ENCODE measurements around the gene SLC35C1. TPM values are rescaled to one million over a fixed set of nuclear protein-coding genes. Genes with fewer than 3 reads are reported as not detected.

The SLC35C1 gene
- total and polyA plus RNA-seq, 8 donors = 6.6 to 30.7 (median 7.7) TPM

DNA sequence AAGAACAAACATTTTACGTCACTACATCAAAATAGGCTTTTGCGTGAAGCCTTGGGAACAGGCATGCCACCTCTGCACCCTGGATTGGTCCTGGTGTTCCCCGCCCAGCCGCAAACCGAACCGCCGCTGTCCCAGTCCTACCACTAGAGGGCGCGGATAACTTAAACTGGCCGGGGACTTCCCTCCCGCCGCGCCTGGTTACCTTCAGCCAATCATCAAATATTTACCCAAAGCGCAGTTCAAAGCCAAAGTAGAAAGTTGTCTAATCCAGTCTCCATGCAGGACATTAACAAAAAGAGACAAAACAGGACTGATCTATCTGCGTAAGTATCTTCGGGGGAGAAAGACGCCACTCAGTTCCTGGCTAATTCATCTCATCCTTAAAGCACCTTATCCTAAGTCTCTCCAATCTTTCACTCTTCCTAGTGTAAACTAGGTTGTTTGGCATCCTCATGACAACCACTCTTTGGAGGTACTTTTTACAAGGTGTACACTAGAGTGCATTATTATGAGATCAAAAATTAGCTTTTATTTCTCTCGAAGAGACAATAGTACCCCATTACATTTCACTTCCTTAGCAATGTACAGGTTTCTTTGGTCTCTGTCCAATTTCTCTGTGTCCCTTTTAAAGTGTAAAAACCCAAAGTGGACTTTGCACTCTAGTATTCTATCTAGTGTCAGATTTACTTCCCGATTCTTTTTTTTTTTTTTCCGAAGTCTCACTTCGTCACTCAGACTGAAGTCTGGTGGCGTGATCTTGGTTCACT lies 38.4 kb downstream of the SLC35C1 start:
- H3K9me3 ChIP-seq = no peaks in the 10 kb centered on the region
- H3K4me3 ChIP-seq = no peak overlapping the region
- DNase-seq (peak; percentile 87 to 95 (median 90)), ATAC-seq (peak; percentile 67)
- intact Hi-C loops (cut with DNase I) = no loop called here
- peak overlapping the region; percentile 15 to 62 for H3K27ac ChIP-seq
- peaks cover 0 to 23% of the 10 kb centered on the region in 2 donors for H3K4me1 ChIP-seq
- TF ChIP-seq, protein P1, sequence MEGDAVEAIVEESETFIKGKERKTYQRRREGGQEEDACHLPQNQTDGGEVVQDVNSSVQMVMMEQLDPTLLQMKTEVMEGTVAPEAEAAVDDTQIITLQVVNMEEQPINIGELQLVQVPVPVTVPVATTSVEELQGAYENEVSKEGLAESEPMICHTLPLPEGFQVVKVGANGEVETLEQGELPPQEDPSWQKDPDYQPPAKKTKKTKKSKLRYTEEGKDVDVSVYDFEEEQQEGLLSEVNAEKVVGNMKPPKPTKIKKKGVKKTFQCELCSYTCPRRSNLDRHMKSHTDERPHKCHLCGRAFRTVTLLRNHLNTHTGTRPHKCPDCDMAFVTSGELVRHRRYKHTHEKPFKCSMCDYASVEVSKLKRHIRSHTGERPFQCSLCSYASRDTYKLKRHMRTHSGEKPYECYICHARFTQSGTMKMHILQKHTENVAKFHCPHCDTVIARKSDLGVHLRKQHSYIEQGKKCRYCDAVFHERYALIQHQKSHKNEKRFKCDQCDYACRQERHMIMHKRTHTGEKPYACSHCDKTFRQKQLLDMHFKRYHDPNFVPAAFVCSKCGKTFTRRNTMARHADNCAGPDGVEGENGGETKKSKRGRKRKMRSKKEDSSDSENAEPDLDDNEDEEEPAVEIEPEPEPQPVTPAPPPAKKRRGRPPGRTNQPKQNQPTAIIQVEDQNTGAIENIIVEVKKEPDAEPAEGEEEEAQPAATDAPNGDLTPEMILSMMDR (IDR thresholded peaks at IDR 0.05) = peak; percentile 87 to 97
- H3K27me3 ChIP-seq = no peaks in the 10 kb centered on the region
- H3K36me3 ChIP-seq = no peaks in the 10 kb centered on the region

DNA sequence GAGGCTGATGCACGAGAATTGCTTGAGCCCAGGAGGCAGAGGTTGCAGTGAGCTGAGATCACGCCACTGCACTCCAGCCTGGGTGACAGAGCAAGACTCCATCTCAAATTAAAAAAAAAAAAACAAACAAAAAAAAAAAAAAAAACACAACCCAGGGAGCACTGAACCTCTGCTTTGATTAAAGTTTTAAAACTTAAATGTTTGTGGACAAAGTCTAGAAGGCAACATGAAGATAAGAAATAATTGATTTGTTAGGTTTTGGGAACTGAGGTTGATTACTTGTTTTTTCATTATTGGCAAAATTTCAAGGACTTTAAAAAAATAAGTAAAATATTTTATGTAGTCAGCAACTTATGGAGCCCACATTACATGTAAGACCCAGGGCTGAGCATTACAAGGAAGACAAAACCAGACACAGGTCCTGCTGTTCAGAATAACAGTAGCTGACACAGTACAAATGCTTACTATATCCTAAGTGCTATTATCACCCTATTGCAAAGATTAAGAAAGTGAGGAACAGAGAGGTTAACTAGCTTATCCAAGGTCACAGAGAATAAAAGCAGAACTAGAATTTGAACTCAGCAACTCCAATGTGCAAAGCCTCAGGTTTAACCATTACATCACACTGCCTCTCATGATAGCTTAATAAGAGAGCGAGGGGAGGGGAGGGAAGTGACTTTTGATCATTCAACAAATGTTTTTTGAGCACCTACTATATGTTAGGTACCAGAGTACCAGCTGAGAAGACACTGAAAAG lies 40.1 kb downstream of the SLC35C1 start:
- DNase-seq = no peak
- no peak overlapping the region for H3K4me3 ChIP-seq
- ATAC-seq = no peak
- no peak overlapping the region for H3K27ac ChIP-seq
- no peaks in the 10 kb centered on the region for H3K27me3 ChIP-seq
- no peaks in the 10 kb centered on the region for H3K9me3 ChIP-seq
- peaks cover 1 to 40% of the 10 kb centered on the region in 2 donors for H3K4me1 ChIP-seq
- TF ChIP-seq, protein P1 (IDR thresholded peaks at IDR 0.05) = no peak
- intact Hi-C loops (cut with DNase I) = no loop called here
- no peaks in the 10 kb centered on the region for H3K36me3 ChIP-seq

DNA sequence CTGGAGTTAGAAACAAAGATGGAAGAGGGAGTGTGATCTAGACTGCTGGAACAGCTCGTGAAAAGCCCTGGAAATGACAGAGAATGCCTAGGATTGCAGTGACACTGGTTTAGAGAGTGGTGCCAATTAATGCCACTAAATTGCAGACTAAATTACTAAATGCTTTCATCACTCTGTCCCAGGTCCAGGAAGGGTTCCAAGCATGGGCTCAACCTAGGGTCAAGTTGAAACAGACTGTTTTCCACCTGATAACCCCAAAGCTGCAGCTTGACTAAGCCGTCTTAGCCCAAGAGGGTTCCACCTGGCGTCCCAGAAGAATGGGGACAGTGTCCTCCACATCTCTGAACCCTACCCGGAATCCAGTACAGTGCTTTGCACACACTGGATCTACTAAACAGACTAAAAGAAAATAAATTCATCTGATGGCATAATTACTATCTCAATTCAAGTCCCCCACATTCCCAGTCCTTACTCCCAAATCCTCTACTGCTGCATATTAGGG lies 41.3 kb downstream of the SLC35C1 start:
- DNase-seq (no peak), ATAC-seq (no peak)
- Histone ChIP-seq H3K27ac (peak overlapping the region; percentile 92), H3K4me1 (peaks cover 10 to 52% of the 10 kb centered on the region in 2 donors), H3K4me3 (no peak overlapping the region), H3K9me3 (no peaks in the 10 kb centered on the region), H3K27me3 (no peaks in the 10 kb centered on the region), H3K36me3 (no peaks in the 10 kb centered on the region)
- TF ChIP-seq, protein P1 (IDR thresholded peaks at IDR 0.05) = no peak
- intact Hi-C loops (cut with DNase I) = no loop called here

DNA sequence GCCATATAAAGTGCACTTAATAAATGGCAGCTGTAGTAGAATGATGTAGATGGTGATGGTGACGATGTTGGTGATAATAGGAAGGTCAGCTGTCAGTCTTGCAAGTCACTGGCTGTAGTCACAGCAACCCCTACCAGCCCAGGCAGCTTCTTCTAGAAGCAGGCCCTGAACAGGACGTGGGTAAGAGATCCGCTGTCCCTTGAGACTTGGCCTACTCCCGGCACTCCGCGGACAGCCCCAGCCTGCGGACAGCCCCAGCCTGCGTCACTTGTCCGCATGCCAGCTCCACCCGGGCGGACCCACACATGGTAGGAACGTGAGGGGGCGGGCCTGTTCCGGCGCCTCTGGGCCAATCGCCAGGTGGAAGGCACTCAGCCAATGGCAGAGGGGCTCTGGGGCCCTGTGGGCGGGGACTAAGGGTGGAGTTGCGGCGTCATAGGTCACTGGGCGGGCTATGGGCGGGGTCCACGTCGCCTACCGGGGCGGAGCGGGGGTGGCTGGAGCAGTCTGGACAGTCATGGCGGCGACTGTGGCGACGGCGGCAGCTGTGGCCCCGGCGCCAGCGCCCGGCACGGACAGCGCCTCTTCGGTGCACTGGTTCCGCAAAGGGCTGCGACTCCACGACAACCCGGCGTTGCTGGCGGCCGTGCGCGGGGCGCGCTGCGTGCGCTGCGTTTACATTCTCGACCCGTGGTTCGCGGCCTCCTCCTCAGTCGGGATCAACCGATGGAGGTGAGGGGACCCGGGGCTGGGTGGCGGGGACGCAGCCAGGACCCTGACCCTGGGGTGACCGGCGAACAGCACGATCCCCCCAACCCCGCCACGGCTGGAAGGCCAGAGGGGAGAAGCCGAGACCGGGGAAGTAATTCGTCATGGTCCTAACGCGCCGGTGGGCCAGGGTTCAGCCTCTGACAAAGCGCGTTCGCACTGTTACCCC lies 42.3 kb downstream of the SLC35C1 start, which contains the start of gene CRY2:
CRY2 (plus strand) TSS at position 502 of the 937 bp plus-strand sequence; CDS start at position 518, 16 bp downstream.
- Histone ChIP-seq H3K9me3 (no peaks in the 10 kb centered on the region), H3K27me3 (no peaks in the 10 kb centered on the region), H3K27ac (peak within 1 kb of the TSS; percentile 92), H3K4me3 (peak within 1 kb of the TSS; percentile 79 to 98), H3K4me1 (peaks cover 12 to 60% of the 10 kb centered on the region in 2 donors), H3K36me3 (no peaks in the 10 kb centered on the region)
- TF ChIP-seq, protein P1 (IDR thresholded peaks at IDR 0.05) = no peak
- ATAC-seq (peak; percentile 95), DNase-seq (peak; percentile 98 to 100 (median 99))
- intact Hi-C loops (cut with DNase I) = no loop called here
